GM21381 (cell line): ENCODE data around the gene KCNQ1OT1.

Source experiments
- ATAC-seq: cut with Tn5 transposase; IDR thresholded peaks from one replicate; pipeline ENCODE4 v1.9.1; 2021; ENCODE audit warnings: mild to moderate bottlenecking, moderate library complexity; ENCODE audit not compliant: unreplicated experiment

Gene KCNQ1OT1

GRCh38 chr11:2561696-2562581, 137.9 kb downstream of the KCNQ1OT1 start:
- ATAC-seq = no peak

DNA sequence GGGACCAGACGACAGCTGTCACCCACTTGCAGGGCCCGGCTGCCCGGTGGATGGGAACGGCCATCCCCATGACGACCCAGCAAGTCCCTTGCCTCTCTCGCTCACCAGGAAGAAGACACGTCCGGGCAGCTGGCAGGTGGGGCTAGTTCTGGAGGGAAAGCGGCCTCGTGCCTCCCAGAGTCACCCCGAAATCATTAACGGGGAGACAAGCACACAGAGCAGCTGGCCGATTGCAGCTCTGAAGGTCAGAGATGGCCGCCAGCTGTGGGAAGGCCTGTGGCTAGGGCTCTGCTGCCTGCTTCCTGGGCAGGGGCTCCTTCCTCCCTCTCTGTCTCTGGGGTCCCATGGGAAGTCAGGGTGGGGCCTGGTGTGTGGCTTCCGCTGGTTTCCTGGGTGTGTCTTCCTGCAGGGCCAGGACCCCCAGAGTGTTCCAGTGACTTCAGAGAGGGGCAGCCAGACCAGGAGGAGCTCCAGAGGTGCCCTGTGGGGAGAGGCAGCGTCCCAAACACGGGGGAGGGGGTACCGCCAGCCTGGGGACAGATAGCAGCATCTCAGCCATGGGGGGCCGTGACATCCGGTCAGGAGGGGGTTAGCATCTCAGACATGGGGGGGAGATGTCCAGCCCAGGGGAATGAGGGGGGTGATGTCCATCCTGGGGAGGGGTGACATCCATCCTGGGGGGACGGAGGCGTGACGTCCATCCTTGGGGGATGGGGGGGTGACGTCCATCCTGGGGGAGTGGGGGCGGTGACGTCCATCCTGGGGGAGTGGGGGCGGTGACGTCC, 140.1 kb downstream of the KCNQ1OT1 start:
- no peak for ATAC-seq

GRCh38 chr11:2558861-2559526, 140.8 kb downstream of the KCNQ1OT1 start:
- ATAC-seq = no peak

DNA sequence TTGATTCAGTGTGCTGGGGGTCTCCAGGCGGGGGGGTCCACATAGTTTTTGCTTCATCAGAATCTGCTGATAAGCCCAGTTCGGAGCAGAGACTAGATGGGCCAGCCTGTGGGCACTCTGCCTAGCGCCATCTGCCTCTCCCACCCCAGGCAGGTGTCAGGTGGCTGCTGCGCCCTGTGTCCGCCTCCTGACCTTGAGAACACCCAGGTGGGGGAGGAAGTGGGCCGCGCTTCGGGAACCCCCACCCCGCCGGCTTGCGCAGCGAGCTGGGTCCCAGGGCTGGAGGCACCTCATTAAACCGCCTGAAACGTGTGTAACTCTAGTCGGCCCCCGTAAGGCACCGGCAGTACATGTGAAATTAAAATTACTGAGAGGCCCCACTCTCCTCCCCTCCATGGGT, 141.4 kb downstream of the KCNQ1OT1 start:
- ATAC-seq = no peak
